Mucosa of rectum (tissue), 2 donors: ENCODE results near the gene TRA2B.

Source experiments
- H3K27ac ChIP-seq, 2 donors: one replicate each; pipeline ENCODE4 v1.7.0; 2013; ENCODE audit warnings: inconsistent platforms in 2 of 2, low read depth in 2 of 2, low read length in 2 of 2
- H3K27me3 ChIP-seq, 2 donors: one replicate each; pipeline ENCODE4 v1.7.0; 2013; ENCODE audit warnings: low read length in 2 of 2; ENCODE audit not compliant: control insufficient read depth in 2 of 2, insufficient read depth in 2 of 2
- H3K36me3 ChIP-seq, 2 donors: one replicate each; pipeline ENCODE4 v1.7.0; 2013; ENCODE audit warnings: low read length in 2 of 2; ENCODE audit not compliant: control insufficient read depth in 2 of 2, insufficient read depth in 2 of 2
- H3K4me1 ChIP-seq, 2 donors: one replicate each; pipeline ENCODE4 v1.7.0; 2013; ENCODE audit warnings: low read length in 2 of 2, mild to moderate bottlenecking in 1 of 2; ENCODE audit not compliant: control insufficient read depth in 2 of 2, insufficient read depth in 2 of 2
- H3K4me3 ChIP-seq, 2 donors: one replicate each; pipeline ENCODE4 v1.7.0; 2013; ENCODE audit warnings: low read length in 2 of 2
- H3K9ac ChIP-seq, 2 donors: one replicate each; pipeline ENCODE4 v1.7.0; 2013; ENCODE audit warnings: low read length in 2 of 2, low read depth in 1 of 2, mild to moderate bottlenecking in 1 of 2
- H3K9me3 ChIP-seq, 2 donors: one replicate each; pipeline ENCODE4 v1.7.0; 2013; ENCODE audit warnings: low read length in 2 of 2; ENCODE audit not compliant: control insufficient read depth in 2 of 2
- donor health status: healthy.
- donor health status: Normal muscosa, but diverticular disease.

The TRA2B gene

DNA sequence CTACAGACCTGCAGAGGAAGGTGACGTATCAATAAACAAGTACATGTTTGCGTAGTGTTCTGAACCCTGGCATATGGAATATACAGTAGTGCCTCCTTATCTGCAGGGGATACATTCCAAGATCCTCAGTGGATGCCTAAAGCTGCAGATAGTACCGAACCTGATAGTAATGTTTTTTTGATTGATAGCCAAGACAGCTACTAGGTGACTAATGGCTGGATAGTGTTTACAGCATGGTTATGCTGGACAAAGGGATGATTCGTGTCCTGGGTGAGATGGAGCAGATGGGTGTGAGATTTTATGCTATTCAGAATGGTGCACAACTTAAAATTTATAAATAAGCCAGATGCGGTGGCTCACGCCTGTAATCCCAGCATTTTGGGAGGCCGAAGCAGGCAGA lies 57.2 kb downstream of the TRA2B start:
- no peak overlapping the region for H3K9ac ChIP-seq
- no peaks in the 10 kb centered on the region for H3K36me3 ChIP-seq
- H3K9me3 ChIP-seq: no peaks in the 10 kb centered on the region
- no peak overlapping the region for H3K27ac ChIP-seq
- H3K4me3 ChIP-seq: no peak overlapping the region
- no peaks in the 10 kb centered on the region for H3K27me3 ChIP-seq
- H3K4me1 ChIP-seq: no peaks in the 10 kb centered on the region

DNA sequence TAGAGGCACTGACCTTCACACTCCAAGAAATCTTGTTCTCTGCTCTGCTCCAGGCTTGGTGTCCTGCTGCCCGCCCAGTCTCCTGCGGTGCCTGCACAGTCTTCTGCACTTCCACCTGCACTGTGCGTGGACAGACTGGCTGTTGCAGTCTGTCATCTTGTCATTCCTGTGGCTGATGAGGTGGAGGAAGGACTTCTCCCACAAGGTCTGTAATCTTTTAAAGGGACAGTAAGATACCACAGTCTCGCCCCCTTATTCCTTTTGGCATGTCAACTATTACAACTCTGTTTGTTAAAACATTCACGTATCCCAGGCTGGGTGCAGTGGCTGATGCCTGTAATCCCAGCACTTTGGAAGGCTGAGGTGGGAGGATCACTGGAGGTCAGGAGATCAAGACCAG lies 58.9 kb downstream of the TRA2B start:
- Histone ChIP-seq H3K4me1 (no peaks in the 10 kb centered on the region), H3K36me3 (no peaks in the 10 kb centered on the region), H3K27me3 (no peaks in the 10 kb centered on the region), H3K4me3 (no peak overlapping the region), H3K27ac (no peak overlapping the region), H3K9ac (no peak overlapping the region), H3K9me3 (no peaks in the 10 kb centered on the region)

- no peak overlapping the region for H3K4me3 ChIP-seq
- no peaks in the 10 kb centered on the region for H3K36me3 ChIP-seq
- H3K27me3 ChIP-seq: no peaks in the 10 kb centered on the region
- no peaks in the 10 kb centered on the region for H3K9me3 ChIP-seq
- H3K4me1 ChIP-seq: no peaks in the 10 kb centered on the region
- H3K9ac ChIP-seq: no peak overlapping the region
- H3K27ac ChIP-seq: no peak overlapping the region
These were observed 63.7 kb downstream of the TRA2B start for GRCh38 chr3:185874119-185874518.

DNA sequence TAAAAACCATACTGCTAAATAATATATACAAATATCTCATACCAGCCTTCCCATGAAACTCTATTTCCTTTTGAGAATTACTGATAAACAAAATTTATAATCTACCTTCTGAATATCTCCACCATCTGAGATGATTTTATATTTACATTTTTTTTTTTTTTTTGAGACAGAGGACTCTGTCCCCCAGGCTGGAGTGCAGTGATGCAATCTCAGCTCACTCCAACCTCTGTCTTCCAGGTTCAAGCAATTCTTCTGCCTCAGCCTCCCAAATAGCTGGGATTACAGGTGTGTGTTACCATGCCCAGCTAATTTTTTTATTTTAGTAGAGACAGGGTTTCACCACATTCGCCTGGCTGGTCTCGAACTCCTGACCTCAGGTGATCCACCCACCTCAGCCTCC lies 70.2 kb downstream of the TRA2B start:
- no peaks in the 10 kb centered on the region for H3K36me3 ChIP-seq
- H3K4me1 ChIP-seq: peaks cover 2 to 9% of the 10 kb centered on the region in 2 donors
- H3K9ac ChIP-seq: no peak overlapping the region
- H3K9me3 ChIP-seq: no peaks in the 10 kb centered on the region
- H3K27me3 ChIP-seq: no peaks in the 10 kb centered on the region
- H3K4me3 ChIP-seq: no peak overlapping the region
- no peak overlapping the region for H3K27ac ChIP-seq

- H3K4me1 ChIP-seq: peaks cover 2 to 9% of the 10 kb centered on the region in 2 donors
- H3K9ac ChIP-seq: no peak overlapping the region
- no peaks in the 10 kb centered on the region for H3K36me3 ChIP-seq
- no peaks in the 10 kb centered on the region for H3K9me3 ChIP-seq
- no peak overlapping the region for H3K27ac ChIP-seq
- no peaks in the 10 kb centered on the region for H3K27me3 ChIP-seq
- no peak overlapping the region for H3K4me3 ChIP-seq
These were observed 70.8 kb downstream of the TRA2B start for GRCh38 chr3:185866995-185867394.

GRCh38 chr3:185866555-185866954 lies 71.3 kb downstream of the TRA2B start:
- H3K9me3 ChIP-seq: no peaks in the 10 kb centered on the region
- H3K27ac ChIP-seq: peak overlapping the region in 1 of 2 donors; percentile 42
- no peak overlapping the region for H3K9ac ChIP-seq
- H3K27me3 ChIP-seq: no peaks in the 10 kb centered on the region
- no peak overlapping the region for H3K4me3 ChIP-seq
- peaks cover 2 to 9% of the 10 kb centered on the region in 2 donors for H3K4me1 ChIP-seq
- H3K36me3 ChIP-seq: no peaks in the 10 kb centered on the region
